GM19452 (cell line): ENCODE results near the gene GRID2.

ENCODE experiments used
- ATAC-seq: cut with Tn5 transposase; IDR thresholded peaks from one replicate; pipeline ENCODE4 v1.9.1; 2021; ENCODE audit not compliant: unreplicated experiment

Gene GRID2

GRCh38 chr4:93373893-93374860 is 1070.4 kb downstream of the GRID2 start:
- ATAC-seq = no peak

GRCh38 chr4:93384241-93384640 is 1080.5 kb downstream of the GRID2 start:
- ATAC-seq = no peak

GRCh38 chr4:93384887-93385286 is 1081.1 kb downstream of the GRID2 start:
- no peak for ATAC-seq

GRCh38 chr4:93394545-93395081 is 1090.8 kb downstream of the GRID2 start:
- no peak for ATAC-seq

- no peak for ATAC-seq
Measured at GRCh38 chr4:93396272-93396671, 1092.5 kb downstream of the GRID2 start.

- ATAC-seq = no peak
Measured at GRCh38 chr4:93403571-93403970, 1099.8 kb downstream of the GRID2 start.

GRCh38 chr4:93407493-93408275 is 1103.9 kb downstream of the GRID2 start:
- no peak for ATAC-seq

- no peak for ATAC-seq
Measured at GRCh38 chr4:93409035-93409434, 1105.3 kb downstream of the GRID2 start.

GRCh38 chr4:93414041-93414550 is 1110.3 kb downstream of the GRID2 start:
- no peak for ATAC-seq

GRCh38 chr4:93416344-93417128 is 1112.8 kb downstream of the GRID2 start:
- no peak for ATAC-seq

GRCh38 chr4:93431371-93431770 is 1127.6 kb downstream of the GRID2 start:
- no peak for ATAC-seq

- ATAC-seq = no peak
Measured at GRCh38 chr4:93433840-93434239, 1130.1 kb downstream of the GRID2 start.

GRCh38 chr4:93436000-93436626 is 1132.3 kb downstream of the GRID2 start:
- no peak for ATAC-seq

GRCh38 chr4:93437991-93438390 is 1134.2 kb downstream of the GRID2 start:
- ATAC-seq = no peak

- no peak for ATAC-seq
Measured at GRCh38 chr4:93444860-93445259, 1141.1 kb downstream of the GRID2 start.

GRCh38 chr4:93446038-93446437 is 1142.3 kb downstream of the GRID2 start:
- ATAC-seq = no peak

GRCh38 chr4:93448691-93449293 is 1145.0 kb downstream of the GRID2 start:
- ATAC-seq = no peak

GRCh38 chr4:93451954-93452353 is 1148.2 kb downstream of the GRID2 start:
- no peak for ATAC-seq

GRCh38 chr4:93461541-93461940 is 1157.8 kb downstream of the GRID2 start:
- no peak for ATAC-seq

- no peak for ATAC-seq
Measured at GRCh38 chr4:93466446-93466845, 1162.7 kb downstream of the GRID2 start.
